ENCODE data around the gene IFNA6. TPM values are rescaled to one million over a fixed set of nuclear protein-coding genes. Genes with fewer than 3 reads are reported as not detected.
A peak's percentile ranks its signal among the peaks of the same experiment; 100 is the strongest.
"Not testable (repeated sequence)": the region's sequence is repeated elsewhere in the genome, so short reads cannot be mapped to it uniquely, and the experiment has no call there.

IFNA6 gene
- not detected for total RNA-seq
- long read RNA-seq = 0 reads

DNA sequence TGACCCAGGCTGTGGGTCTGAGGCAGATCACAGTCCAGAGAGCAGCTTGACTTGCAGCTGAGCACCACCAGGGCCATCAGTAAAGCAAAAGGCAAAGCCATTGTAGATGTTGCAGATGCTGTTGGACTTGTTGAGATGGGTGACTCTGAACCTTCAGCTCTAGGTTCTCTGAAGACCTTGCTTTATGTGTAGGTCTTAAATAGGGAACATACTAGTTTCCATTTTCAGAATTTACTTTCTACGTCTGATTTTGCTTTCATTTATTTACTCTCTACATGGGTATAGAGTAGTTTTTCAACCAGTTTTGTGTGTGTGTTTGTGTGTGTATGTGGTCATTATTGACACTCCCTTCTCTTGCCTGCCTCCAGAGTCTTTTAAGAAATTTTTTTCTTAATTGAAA is at the start of gene IFNA6:
Gene IFNA6, minus strand, starts transcription at position 101 of the 400 bp plus-strand sequence. Its CDS starts 0 bp downstream, at position 101.
- ATAC-seq (no peak), DNase-seq (no peak)
- intact Hi-C loops (cut with micrococcal nuclease) = no loop called here

DNA sequence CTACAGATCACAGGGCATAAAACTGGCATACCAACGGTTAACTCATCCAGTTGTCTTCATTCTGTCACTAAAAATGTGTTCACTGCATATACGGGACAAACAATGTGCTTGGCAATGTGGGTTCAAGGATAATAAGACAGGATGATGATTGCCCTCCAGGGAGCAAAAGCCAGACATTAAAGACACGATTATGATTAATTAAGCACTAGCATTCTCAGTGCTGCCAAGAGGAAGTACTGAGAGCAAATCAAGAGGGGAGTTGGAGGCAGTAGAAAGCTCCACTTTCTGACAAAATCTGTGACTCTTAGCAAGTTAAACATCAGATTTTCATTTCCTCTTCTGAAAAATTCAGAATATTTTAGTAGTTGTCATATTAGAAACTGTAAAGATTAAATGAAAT is 49.3 kb upstream of the IFNA6 start:
- intact Hi-C loops (cut with micrococcal nuclease) = loop anchor here (5.0 kb wide), 1 partner anchor 73 kb away; no protein-coding TSS in a partner anchor

DNA sequence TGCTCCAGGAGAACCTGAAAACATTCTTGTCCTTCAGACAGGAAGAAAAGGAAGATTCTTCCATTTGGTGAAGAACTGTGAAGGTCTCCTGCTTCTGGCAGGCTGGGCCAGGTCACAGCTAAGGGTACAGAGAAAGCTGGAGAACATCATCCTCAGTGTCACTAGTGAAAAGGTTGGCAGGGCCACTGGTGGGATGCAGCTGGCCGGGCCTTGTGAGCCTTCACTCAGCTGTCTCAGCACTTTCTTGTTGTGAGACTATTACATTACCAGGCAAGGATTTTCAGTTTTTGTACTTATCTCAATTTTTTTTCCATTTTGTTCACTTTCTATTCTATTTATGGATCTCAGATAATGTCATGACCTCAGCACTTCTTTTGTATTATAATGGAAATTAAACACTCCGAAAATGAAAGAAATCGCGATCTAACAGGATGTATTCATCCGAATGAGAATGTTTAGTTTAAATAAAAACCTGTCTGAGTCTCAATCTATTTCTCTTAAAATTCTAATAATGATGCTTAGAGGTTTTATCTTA is 48.3 kb upstream of the IFNA6 start:
- ATAC-seq (no peak), DNase-seq (no peak)
- intact Hi-C loops (cut with micrococcal nuclease) = loop anchor here (5.0 kb wide), 1 partner anchor 72 kb away; no protein-coding TSS in a partner anchor

More for the DNA sequence above, 49.3 kb upstream of the IFNA6 start:
- DNase-seq (no peak), ATAC-seq (no peak)

DNA sequence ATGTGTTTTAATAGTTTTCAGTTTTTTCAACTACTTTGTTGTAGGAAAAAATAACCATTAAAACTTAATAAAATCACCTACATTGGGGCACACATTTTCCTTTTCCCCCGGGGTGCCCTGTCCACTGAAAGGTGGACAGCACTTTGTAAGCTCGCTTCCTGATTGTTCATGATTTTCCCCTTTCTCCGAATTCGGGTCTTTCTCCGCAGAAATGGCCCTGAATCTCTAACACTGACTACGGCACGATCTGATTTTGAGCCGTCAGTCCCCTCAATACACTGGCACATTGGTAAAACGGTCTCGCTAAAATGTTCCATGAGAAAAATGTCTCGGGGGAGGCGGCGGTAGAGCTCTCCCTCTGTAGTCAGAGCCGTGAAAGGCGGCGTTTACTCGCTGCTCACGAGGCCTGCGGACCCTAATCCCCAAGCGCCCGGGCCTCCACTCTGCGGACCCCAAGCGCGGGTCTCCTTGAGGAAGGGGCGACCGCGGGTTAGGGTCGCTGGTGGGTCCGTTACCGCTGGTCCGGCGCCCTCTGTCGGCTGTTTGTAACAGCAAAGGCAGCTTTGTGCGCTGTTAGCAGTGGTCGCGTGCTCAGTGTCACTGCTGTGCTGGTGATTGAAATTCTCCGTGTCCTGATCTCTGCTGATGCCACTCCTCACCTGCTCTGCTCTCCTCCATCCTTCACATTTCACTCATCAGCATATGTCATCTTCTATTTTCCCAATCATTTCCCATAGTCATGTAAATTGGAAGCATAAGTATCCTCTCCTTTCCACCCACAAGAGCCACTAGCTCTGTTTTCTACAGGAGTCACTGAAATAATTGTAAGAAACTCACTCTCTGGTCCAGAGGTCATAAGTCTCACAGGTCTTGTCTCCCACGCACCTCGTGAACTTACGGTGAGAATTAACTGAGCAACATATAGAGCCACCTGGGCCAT is 45.4 kb upstream of the IFNA6 start:
- ATAC-seq (peak; percentile 69), DNase-seq (peak; percentile 64)
- intact Hi-C loops (cut with micrococcal nuclease) = loop anchor here (5.0 kb wide), 1 partner anchor 69 kb away; no protein-coding TSS in a partner anchor

DNA sequence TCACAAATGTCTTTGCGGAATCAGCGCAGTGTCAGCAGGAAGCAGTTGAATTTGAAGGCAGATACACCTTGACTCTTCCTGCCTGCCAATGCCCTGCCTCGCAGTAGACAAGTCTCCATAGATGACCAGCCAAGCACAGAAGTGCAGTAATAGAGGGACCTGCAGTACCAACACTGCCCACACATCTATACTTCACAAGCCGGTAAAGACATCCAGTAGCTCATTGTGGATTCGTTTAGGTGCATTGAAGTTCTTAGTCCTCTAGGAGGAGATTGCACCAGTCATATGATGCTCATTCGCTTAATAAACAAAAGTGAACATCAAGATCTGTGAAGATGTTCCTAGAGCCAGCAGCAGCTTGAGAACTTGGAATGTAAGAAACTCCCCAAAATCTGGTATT is 41.6 kb upstream of the IFNA6 start:
- DNase-seq (no peak), ATAC-seq (no peak)
- intact Hi-C loops (cut with micrococcal nuclease) = no loop called here

DNA sequence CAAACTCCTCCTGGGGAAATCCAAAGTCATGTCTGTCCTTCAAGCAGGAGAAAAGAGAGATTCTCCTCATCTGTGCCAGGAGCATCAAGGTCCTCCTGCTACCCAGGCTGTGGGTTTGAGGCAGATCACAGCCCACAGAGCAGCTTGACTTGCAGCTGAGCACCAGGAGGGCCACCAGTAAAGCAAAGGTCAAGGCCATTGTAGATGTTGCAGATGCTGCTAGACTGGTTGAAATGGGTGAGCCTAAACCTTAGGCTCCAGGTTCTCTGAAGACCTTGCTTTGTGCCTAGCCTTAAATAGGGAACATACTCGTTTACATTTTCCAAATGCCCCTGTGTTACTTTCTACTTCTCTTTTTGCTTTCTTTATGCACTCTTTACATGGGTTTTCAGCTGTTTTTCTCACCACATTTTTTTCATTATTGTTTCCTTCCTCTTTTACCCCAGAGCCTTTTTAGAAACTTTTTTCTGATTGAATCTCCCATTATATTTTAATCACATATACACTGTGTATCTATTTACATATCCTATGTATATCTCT is 34.5 kb upstream of the IFNA6 start, which contains the start of gene IFNA2:
Gene IFNA2, minus strand, starts transcription at position 268 of the 540 bp plus-strand sequence. Its CDS starts 69 bp downstream, at position 199.
- no peak for DNase-seq
- intact Hi-C loops (cut with micrococcal nuclease) = no loop called here
- no peak for ATAC-seq

DNA sequence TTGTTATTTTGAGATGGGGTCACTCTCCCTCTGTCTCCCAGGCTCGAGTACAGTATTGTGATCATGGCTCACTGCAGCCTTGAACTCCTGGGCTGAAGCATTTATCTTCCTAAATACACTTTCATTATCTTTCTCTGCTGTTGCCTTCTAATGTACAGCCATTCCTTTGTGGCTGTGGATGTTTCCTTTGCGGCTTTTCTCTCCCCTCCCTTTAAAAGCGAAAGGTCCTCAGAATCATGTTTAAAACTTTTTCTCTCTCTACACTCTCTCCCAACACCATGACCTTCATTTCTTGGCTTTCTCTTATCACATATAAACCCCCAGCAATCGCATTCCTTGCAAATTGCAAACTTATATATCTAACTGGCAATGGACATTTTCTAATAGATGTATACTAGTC is 32.9 kb upstream of the IFNA6 start:
- intact Hi-C loops (cut with micrococcal nuclease) = no loop called here
- ATAC-seq (no peak), DNase-seq (no peak)

DNA sequence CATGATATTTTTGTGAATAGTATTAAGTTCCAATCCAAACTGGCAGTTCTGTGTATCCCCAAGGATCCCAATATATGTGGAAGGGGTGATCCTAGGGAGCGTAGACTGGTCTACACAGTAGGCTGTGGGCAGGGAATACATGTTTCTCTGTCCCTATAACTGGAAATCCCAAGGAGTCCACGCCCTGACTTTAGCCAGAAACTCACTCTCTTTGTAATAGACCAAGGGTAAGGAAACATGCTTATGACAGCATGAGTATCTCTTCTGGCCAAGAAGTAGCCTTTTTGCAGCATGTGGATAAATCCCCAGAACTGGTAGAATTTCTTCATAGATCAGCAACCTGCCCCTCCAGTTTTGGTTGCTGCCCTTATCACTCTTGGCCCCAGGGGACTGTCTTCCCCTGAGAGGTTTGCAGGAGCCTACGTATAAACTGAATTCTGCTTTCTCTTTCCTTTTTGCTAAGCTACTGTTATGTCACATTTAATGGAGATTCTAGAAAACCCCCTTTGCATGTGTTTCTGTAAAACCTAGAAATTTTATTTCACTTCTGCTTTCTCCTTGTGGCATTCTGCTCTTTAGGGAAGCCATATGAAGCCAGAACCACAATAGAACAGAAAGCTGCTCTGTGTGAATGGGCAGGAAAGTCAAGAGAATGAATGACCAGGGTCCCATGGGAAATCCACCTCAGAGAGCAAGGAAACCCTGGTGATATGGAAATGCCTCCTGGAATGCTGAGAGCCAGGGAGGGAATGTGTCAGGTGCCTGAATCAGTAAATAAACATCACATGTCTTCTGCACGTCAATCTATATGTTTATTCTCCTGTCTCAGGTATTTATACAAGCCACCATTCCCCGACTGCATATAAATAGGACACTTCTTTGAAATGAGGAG is 31.0 kb upstream of the IFNA6 start:
- intact Hi-C loops (cut with micrococcal nuclease) = no loop called here
- DNase-seq (no peak), ATAC-seq (no peak)

DNA sequence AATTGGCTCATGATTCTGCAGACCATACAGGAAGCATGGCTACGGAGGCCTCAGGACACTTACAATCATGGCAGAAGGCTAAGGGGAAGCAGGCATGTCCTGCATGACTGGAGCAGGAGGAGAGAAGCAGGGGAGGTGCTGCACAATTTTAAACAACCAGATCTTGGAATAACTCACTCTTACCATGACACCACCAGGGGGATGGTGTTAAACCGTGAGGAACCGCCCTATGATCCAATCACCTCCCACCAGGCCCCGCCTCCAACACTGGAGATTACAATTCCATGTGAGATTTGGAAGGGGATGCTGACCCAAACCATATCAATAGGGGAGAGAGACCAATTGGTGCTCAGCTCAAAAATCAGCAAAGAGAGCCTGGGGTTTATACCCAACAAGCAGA is 20.8 kb upstream of the IFNA6 start:
- DNase-seq; ATAC-seq; intact Hi-C loops (cut with micrococcal nuclease): not testable (repeated sequence)

DNA sequence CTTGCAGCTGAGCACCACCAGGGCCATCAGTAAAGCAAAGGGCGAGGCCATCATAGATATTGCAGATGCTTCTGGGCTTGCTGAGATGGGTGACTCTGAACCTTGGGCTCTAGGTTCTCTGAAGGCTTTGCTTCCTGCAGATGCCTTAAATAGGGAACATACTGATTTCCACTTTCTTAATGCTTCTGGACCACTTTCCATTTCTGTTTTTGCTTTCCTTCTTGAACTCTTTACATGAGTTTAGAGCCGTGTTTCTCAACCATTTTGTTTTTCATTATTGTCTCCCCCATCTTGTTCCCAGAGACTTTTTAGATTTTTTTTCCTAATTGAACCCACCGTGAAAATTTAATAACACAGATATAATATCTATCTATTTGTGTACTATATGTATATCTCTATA is 17.3 kb upstream of the IFNA6 start, which contains the start of gene IFNA13:
Gene IFNA13, minus strand, starts transcription at position 101 of the 400 bp plus-strand sequence. Its CDS starts 47 bp downstream, at position 54.
- ATAC-seq (no peak), DNase-seq (no peak)
- intact Hi-C loops (cut with micrococcal nuclease) = no loop called here

DNA sequence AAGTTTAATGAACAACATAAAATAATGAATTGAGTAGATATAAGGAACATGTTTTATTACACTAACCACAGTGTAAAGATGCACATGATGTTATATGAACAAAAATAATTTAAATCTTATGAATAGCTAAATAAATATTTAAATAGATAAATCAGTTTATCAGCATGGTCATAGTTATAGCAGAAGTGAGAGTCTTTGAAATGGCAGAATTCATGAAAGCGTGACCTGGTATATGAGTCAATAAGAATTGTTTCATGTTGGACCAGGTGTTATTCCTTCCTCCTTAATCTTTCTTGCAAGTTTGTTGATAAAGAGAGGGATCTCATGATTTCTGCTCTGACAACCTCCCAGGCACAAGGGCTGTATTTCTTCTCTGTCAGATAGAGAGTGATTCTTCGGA is 16.5 kb upstream of the IFNA6 start:
- DNase-seq; ATAC-seq; intact Hi-C loops (cut with micrococcal nuclease): not testable (repeated sequence)

DNA sequence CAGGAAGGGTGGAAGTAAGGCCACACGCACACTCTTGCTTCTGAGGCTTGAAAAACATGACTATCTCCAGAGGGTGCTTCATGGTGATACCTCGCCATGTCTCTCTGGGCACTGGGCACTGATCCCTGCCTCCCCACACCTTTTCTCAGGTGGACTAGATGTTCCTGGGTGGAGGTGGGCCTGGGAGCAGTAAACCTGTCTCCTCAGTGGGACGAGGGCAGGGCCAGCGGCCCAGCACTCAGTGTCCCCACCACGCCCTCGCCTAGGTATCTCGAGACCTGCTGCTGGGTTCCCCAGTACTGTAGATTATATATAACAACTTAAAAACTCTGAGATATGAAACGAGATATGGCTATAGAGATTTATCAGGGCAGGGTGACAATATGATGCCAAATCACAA is 11.6 kb upstream of the IFNA6 start:
- intact Hi-C loops (cut with micrococcal nuclease) = no loop called here
- DNase-seq (no peak), ATAC-seq (no peak)

DNA sequence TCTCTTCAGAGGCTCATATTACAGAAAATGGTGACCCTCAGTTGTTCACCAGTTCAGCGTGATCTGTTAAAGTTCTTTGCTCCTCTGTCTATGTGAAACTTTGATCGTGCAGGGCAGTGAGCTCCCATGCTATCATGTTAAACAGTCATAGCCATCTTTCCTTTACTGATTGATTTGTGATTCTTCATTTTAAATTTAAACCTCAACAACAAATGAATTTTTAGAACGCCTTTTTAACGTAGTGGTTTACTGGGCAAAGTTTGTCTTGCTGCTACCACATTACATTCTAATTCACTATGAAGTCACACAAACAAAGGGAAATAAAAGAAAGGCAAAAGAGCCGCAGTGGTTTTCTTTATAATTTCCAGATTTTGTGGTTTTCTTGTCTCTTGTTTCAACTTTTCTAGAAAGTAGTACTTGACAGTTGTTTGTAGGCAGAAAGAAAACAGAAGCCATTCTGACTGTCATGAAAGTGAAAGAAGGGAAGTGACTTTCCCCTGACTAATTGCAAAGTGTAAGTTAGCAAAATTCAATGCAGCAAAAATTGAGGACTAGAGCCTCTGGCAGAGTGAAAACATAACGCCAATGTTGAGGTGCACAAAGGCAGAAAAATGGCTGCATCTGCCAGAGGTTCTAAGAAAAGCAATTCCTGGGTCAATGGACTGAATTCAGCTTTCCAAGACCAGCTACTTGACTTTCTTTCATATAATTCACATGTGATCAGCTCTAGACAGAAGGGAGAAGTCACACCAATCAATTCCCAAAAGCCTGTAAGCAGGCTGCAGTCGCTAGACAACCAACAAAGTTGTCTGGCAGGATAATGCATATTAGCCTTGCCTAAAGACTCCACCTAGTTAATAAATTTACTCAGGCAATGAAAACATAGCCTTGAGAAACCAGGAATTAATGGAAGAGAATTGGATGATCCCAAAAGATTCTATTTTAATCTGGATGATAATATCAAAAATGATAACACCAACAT is 7.1 kb upstream of the IFNA6 start:
- DNase-seq (no peak), ATAC-seq (no peak)
- intact Hi-C loops (cut with micrococcal nuclease) = no loop called here

DNA sequence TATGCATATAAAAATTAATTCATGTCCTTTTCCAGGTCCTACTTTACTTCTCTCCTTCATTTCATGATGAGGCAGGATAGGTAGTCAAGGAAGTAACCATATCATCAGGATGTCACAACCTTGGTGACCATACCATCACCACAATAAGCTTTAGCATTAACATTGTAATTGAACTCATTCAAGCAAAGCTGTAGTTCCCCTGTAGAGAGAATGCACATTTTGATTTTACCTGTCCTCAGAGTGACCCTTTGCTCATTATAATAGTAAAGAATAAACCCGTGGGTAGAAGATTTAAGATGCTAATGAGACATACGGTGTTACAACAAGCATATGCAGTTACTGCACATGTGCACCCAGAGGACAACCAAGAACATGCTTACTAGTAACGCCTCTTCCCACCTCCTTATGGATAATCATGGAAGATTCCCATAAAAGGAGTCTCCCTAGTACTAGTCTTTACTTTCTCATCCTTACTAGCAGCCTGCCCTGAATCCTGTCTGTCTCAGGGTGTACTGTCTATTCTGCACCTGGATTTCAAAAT is 2.2 kb downstream of the IFNA6 start:
- no peak for ATAC-seq
- intact Hi-C loops (cut with micrococcal nuclease) = no loop called here
- DNase-seq = no peak

DNA sequence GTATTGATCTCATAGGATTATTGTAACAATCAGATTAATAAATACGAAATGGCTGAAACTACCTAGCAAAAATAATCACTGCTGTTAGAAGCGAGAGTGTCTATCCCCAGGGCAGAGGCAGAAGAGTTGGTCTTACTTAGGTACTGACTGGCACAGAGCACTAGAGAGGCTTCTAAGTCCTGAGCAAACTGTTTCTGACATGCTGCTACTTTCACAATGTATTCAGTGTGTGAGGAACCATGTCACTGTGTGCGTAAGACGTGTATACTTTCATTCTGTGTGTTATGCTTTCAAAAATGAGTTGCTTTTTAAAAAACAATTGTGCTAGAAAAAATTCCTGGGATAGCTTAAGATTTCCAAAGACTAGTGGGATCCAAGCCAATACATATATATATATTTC is 10.0 kb downstream of the IFNA6 start:
- DNase-seq = no peak
- no peak for ATAC-seq
- intact Hi-C loops (cut with micrococcal nuclease) = no loop called here

DNA sequence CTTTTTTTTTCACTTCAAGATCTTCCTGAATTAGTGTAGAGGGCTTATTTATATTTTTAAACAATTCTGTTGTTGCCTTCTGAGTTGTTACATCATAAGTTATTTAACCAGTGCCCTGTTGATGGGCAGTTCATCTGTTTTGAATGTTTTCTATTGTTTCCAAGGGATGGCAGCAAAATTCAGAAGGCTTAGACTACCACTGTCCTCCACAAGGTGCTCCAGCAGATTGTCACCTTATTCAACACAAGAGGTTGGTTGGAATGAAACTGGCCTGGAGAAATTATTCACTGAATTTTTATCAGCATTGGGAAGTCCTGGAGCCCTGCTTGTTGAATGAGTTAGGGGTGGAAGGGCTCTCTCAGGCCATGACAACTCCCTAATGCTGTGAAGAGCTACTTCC is 14.2 kb downstream of the IFNA6 start:
- ATAC-seq (no peak), DNase-seq (no peak)
- intact Hi-C loops (cut with micrococcal nuclease) = no loop called here

All from left ventricle myocardium superior (tissue), 1 donor.